Neural progenitor cell (in vitro differentiated cells): Measurements from ENCODE around the gene HMGB1. TPM values are rescaled to one million over a fixed set of nuclear protein-coding genes. Genes with fewer than 3 reads are reported as not detected.

Experiments used
- DNase-seq: peaks from one replicate; pipeline ENCODE4 v3.0.0-alpha.2; 2016; ENCODE audit warnings: low spot score
- H2AFZ ChIP-seq: fragments of 200-600 bp; sonication (generic); replicated peaks from 2 replicates; pipeline ENCODE4 v1.6.1; 2016; ENCODE audit warnings: antibody characterized with exemption
- H3F3A ChIP-seq: fragments of 200-600 bp; sonication (generic); 2 replicates; pipeline ENCODE4 v1.6.1; 2016; ENCODE audit warnings: antibody characterized with exemption, low read depth
- H3K27ac ChIP-seq: fragments of 200-600 bp; sonication (generic); 2 replicates; pipeline ENCODE4 v1.5.1; 2016; ENCODE audit warnings: mild to moderate bottlenecking
- H3K27me3 ChIP-seq: fragments of 200-600 bp; sonication (generic); 2 replicates; pipeline ENCODE4 v1.6.1; 2016; ENCODE audit warnings: mild to moderate bottlenecking, moderate library complexity
- H3K36me3 ChIP-seq: fragments of 200-600 bp; sonication (generic); 2 replicates; pipeline ENCODE4 v1.5.1; 2016
- H3K4me1 ChIP-seq: fragments of 200-600 bp; sonication (generic); 2 replicates; pipeline ENCODE4 v1.6.1; 2016; ENCODE audit warnings: mixed run types
- H3K4me2 ChIP-seq: fragments of 200-600 bp; sonication (generic); 2 replicates; pipeline ENCODE4 v1.6.1; 2016
- H3K4me3 ChIP-seq: fragments of 200-600 bp; sonication (generic); 2 replicates; pipeline ENCODE4 v1.5.1; 2016
- H3K79me2 ChIP-seq: fragments of 200-600 bp; sonication (generic); 2 replicates; pipeline ENCODE4 v1.6.1; 2016; ENCODE audit warnings: low read depth
- H3K9ac ChIP-seq: fragments of 200-600 bp; sonication (generic); 2 replicates; pipeline ENCODE4 v1.6.1; 2016
- H3K9me3 ChIP-seq: fragments of 200-600 bp; sonication (generic); 2 replicates; pipeline ENCODE4 v1.5.1; 2016; ENCODE audit warnings: low read depth
- H4K20me1 ChIP-seq: fragments of 200-600 bp; sonication (generic); 2 replicates; pipeline ENCODE4 v1.6.1; 2016; ENCODE audit warnings: low read depth
- H3K27ac Mint-ChIP-seq: 3 replicates; pipeline ENCODE4 v1.8.0; 2021; ENCODE audit warnings: mixed read lengths
- H3K27me3 Mint-ChIP-seq: 2 replicates; pipeline ENCODE4 v1.8.0; 2022; ENCODE audit warnings: low read depth, mild to moderate bottlenecking, inconsistent platforms, moderate library complexity, mixed read lengths; ENCODE audit not compliant: insufficient read depth
- H3K36me3 Mint-ChIP-seq: 3 replicates; pipeline ENCODE4 v1.8.0; 2021; ENCODE audit warnings: mixed read lengths
- H3K4me1 Mint-ChIP-seq: 3 replicates; pipeline ENCODE4 v1.8.0; 2021; ENCODE audit warnings: mixed read lengths
- H3K4me3 Mint-ChIP-seq: 3 replicates; pipeline ENCODE4 v1.8.0; 2021; ENCODE audit warnings: mild to moderate bottlenecking, moderate library complexity, mixed read lengths
- H3K9me3 Mint-ChIP-seq: 3 replicates; pipeline ENCODE4 v1.8.0; 2020; ENCODE audit warnings: mixed read lengths
- CTCF ChIP-seq: fragments of 200-600 bp; sonication (generic); IDR thresholded peaks from 2 replicates; pipeline ENCODE4 v1.5.1; 2017; ENCODE audit warnings: antibody characterized with exemption, mild to moderate bottlenecking
- EZH2 ChIP-seq: fragments of 200-600 bp; sonication (generic); IDR thresholded peaks from 2 replicates; pipeline ENCODE4 v1.6.1; 2017; ENCODE audit warnings: antibody characterized with exemption, mild to moderate bottlenecking, moderate library complexity
- EZH2phosphoT487 ChIP-seq: fragments of 200-600 bp; sonication (generic); IDR thresholded peaks from 2 replicates; pipeline ENCODE4 v1.6.1; 2017; ENCODE audit warnings: antibody characterized with exemption
- total RNA-seq: library from RNA; depleted of rRNA; stranded (reverse); fragments of >200 nt; gene quantifications from 2 replicates; pipeline ENCODE4 v1.2.3, GENCODE V29; 2015; ENCODE audit warnings: low replicate concordance

The HMGB1 gene
- total RNA-seq, 1 donor from 2014 or later, result 1,493 TPM

DNA sequence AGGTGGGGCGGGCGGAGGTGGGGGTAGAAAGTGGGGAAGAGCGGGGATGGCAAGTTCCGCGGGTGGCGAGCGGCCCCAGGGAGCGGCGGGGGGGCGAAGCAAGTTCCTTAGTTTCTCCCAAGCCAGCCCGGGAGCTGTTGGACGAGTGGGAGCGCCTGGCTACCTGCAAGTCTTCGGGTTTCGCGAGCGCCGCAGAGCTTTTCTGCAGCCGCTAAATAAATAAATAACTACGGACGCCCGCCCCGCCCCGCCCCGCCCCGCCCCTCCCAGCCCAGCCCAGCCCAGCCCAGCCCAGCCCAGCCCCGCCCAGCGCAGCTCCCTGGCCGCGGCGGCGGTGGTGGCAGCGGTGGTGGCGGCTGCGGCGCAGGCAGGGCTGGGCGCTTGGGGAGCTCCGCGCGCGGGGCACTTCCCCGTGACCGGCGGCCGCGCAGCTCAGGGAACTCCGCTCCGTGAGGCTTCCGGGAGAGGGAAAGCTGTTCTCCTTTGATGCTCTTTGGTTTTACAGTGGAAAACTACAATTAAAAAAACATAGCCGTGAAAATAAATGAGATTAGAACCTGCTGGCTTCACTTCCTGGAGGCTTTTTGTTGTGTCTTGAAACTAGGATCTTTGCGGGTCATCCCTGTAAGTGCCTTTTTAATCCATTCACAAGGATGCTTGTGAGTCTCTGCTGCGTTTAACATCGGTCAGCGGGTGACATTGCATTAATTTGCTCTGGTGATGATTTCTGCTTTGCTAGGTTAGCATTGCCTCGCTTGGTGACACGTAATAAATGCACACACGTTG, 43.5 kb downstream of the HMGB1 start, which contains the start of gene UBE2L5:
Gene UBE2L5 (plus strand): TSS at position 440 of the 786 bp plus-strand sequence. CDS start 5,498 bp downstream, outside the sequence.
- Mint-ChIP-seq H3K36me3 (no peaks in the 10 kb centered on the region), H3K4me1 (peaks cover 15% of the 10 kb centered on the region), H3K4me3 (peak within 1 kb of the TSS; percentile 90), H3K27ac (peak within 1 kb of the TSS; percentile 78), H3K9me3 (peaks cover 2% of the 10 kb centered on the region), H3K27me3 (peaks cover 17% of the 10 kb centered on the region)
- no peaks in the 10 kb centered on the region for H4K20me1 ChIP-seq
- no peaks in the 10 kb centered on the region for H3K9me3 ChIP-seq
- no peaks in the 10 kb centered on the region for H3K36me3 ChIP-seq
- H3K4me2 ChIP-seq, result peak within 1 kb of the TSS; percentile 77
- peak within 1 kb of the TSS; percentile 70 for H3K4me3 ChIP-seq
- peaks cover 3% of the 10 kb centered on the region for H3K4me1 ChIP-seq
- H2AFZ ChIP-seq, result peak within 1 kb of the TSS; percentile 80
- no peak within 1 kb of the TSS for H3K9ac ChIP-seq
- H3K27ac ChIP-seq, result peak within 1 kb of the TSS; percentile 74
- no peak for TF ChIP-seq CTCF
- TF ChIP-seq EZH2, result peak; percentile 24
- H3K79me2 ChIP-seq, result no peaks in the 10 kb centered on the region
- H3F3A ChIP-seq, result peaks cover 17% of the 10 kb centered on the region
- peak; percentile 92 for DNase-seq
- H3K27me3 ChIP-seq, result peaks cover 30% of the 10 kb centered on the region

- peaks cover 17% of the 10 kb centered on the region for H3F3A ChIP-seq
- peak overlapping the region; percentile 74 for H3K27ac ChIP-seq
Measured at GRCh38 chr13:30421093-30422053, 44.4 kb downstream of the HMGB1 start.

More at GRCh38 chr13:30421093-30422053, 44.4 kb downstream of the HMGB1 start:
- Histone ChIP-seq H3K4me1 (peaks cover 3% of the 10 kb centered on the region), H2AFZ (peak overlapping the region; percentile 27), H3K4me3 (peak overlapping the region; percentile 70), H4K20me1 (no peaks in the 10 kb centered on the region), H3K9me3 (no peaks in the 10 kb centered on the region), H3K4me2 (peak overlapping the region; percentile 75), H3K79me2 (no peaks in the 10 kb centered on the region), H3K27me3 (peaks cover 30% of the 10 kb centered on the region), H3K9ac (no peak overlapping the region), H3K36me3 (no peaks in the 10 kb centered on the region)
- H3K9me3 Mint-ChIP-seq, result no peaks in the 10 kb centered on the region
- peak overlapping the region; percentile 78 for H3K27ac Mint-ChIP-seq
- peaks cover 15% of the 10 kb centered on the region for H3K4me1 Mint-ChIP-seq
- H3K27me3 Mint-ChIP-seq, result peaks cover 18% of the 10 kb centered on the region
- H3K4me3 Mint-ChIP-seq, result peak overlapping the region; percentile 90
- peak; percentile 90 for DNase-seq
- no peak for TF ChIP-seq EZH2
- no peak for TF ChIP-seq CTCF
- no peak for TF ChIP-seq EZH2phosphoT487
- H3K36me3 Mint-ChIP-seq, result no peaks in the 10 kb centered on the region
